22Rv1 (cell line): ENCODE results near the gene VILL.

Source experiments
- CTCF ChIP-seq: fragments of 450-650 bp; IDR thresholded peaks from 2 replicates; pipeline ENCODE4 v1.5.1; 2017; ENCODE audit warnings: mild to moderate bottlenecking
- ZFX ChIP-seq: fragments of 450-650 bp; IDR thresholded peaks from 2 replicates; pipeline ENCODE4 v1.6.1; 2017; ENCODE audit warnings: antibody characterized with exemption, borderline replicate concordance

- no peak for TF ChIP-seq CTCF
- TF ChIP-seq ZFX = no peak
Measured at GRCh38 chr3:38008191-38008701, 17.7 kb downstream of the VILL start.
